H1 (cell line): ENCODE results near the gene IGSF9B. TPM values are rescaled to one million over a fixed set of nuclear protein-coding genes. Genes with fewer than 3 reads are reported as not detected.

Experiments
- ASH2L ChIP-seq: fragments of 200-600, 300-600 bp; sonication (generic); IDR thresholded peaks from one replicate; pipeline ENCODE4 v1.7.1; 2017; ENCODE audit warnings: low read length
- BRCA1 ChIP-seq: IDR thresholded peaks from 2 replicates; pipeline ENCODE4 v1.6.1; 2012; ENCODE audit warnings: low read depth, low read length, improper control_type of control experiment
- CBX8 ChIP-seq: fragments of 300-800, 300-1000 bp; sonication (generic); IDR thresholded peaks from 2 replicates; pipeline ENCODE4 v1.7.1; 2016; ENCODE audit warnings: low read depth, low read length, borderline replicate concordance
- CEBPB ChIP-seq: IDR thresholded peaks from 2 replicates; pipeline ENCODE4 v1.6.1; 2012; ENCODE audit warnings: low read depth, low read length
- CHD2 ChIP-seq: IDR thresholded peaks from 2 replicates; pipeline ENCODE4 v1.6.1; 2012; ENCODE audit warnings: low read length, improper control_type of control experiment
- CTCF ChIP-seq, 3 experiments: IDR thresholded peaks; 1 replicate in 2 of 3; 2 replicates in 1 of 3; pipeline versions ENCODE4 v1.5.1 to v1.6.1; 2011; ENCODE audit warnings: low read length in 3 of 3, mild to moderate bottlenecking in 3 of 3, inconsistent platforms in 2 of 3, low read depth in 1 of 3, moderate library complexity in 1 of 3; ENCODE audit not compliant: insufficient read depth in 1 of 3; ENCODE audit errors: control extremely low read depth in 1 of 3
- EP300 ChIP-seq, 2 experiments: IDR thresholded peaks; 1 replicate in 1 of 2; 2 replicates in 1 of 2; pipeline ENCODE4 v1.6.1; 2011 to 2012; ENCODE audit warnings: low read depth in 2 of 2, low read length in 2 of 2, mild to moderate bottlenecking in 2 of 2, borderline replicate concordance in 1 of 2, inconsistent platforms in 1 of 2, moderate library complexity in 1 of 2
- EZH2 ChIP-seq: fragments of 200-600 bp; sonication (generic); IDR thresholded peaks from 2 replicates; pipeline ENCODE4 v1.7.1; 2012; ENCODE audit warnings: low read depth, mild to moderate bottlenecking, moderate library complexity, low read length, inconsistent platforms; ENCODE audit not compliant: severe bottlenecking
- RFX5 ChIP-seq: IDR thresholded peaks from 2 replicates; pipeline ENCODE4 v1.6.1; 2011; ENCODE audit warnings: low read depth, low read length, improper control_type of control experiment, borderline replicate concordance
- SP1 ChIP-seq: IDR thresholded peaks from 2 replicates; pipeline ENCODE4 v1.6.1; 2011; ENCODE audit warnings: low read depth, low read length
- SUZ12 ChIP-seq: fragments of 200-600 bp; sonication (generic); IDR thresholded peaks from 2 replicates; pipeline ENCODE4 v1.6.1; 2012; ENCODE audit warnings: mild to moderate bottlenecking, inconsistent platforms, low read length, moderate library complexity, mixed read lengths
- TAF1 ChIP-seq: IDR thresholded peaks from 2 replicates; pipeline ENCODE4 v1.6.1; 2011; ENCODE audit warnings: mild to moderate bottlenecking, low read depth, low read length
- TAF7 ChIP-seq: optimal IDR thresholded peaks from 2 replicates; pipeline ENCODE3; 2011; ENCODE audit warnings: low read depth, mild to moderate bottlenecking, inconsistent platforms, low read length, moderate library complexity, borderline replicate concordance
- polyA plus RNA-seq, 7 experiments: library from polyadenylated mRNA; depleted of rRNA in 3 of 7; stranded (reverse) in 5 of 7; unstranded in 2 of 7; fragments of >200 nt in 5 of 7; fragments of 200-250 nt in 2 of 7; gene quantifications; 1 replicate in 5 of 7; 2 replicates in 1 of 7; 4 replicates in 1 of 7; pipeline versions ENCODE4 v1.2.1 to v1.2.3, GENCODE V29; 2011 to 2013; ENCODE audit warnings: missing spikeins in 2 of 7, mixed read lengths in 2 of 7
- total RNA-seq: library from RNA; stranded (reverse); fragmentation: NEBNext Ultra II Directional; extraction: Animal tissue kit (Norgen Biotek cat#: 25700); gene quantifications from 2 replicates; pipeline ENCODE4 v1.2.1, GENCODE V29; 2021

The IGSF9B gene
- total and polyA plus RNA-seq, 2 of the 8 experiments (the other 6 are each of a cell fraction or from before 2014, with no cell fraction given), result 16.5 to 49.2 TPM

GRCh38 chr11:133927690-133928627 is 28.8 kb downstream of the IGSF9B start (continued):
- TF ChIP-seq EP300 (IDR thresholded peaks at IDR 0.05; ENCODE audit: borderline replicate concordance in 1 of 2, low read depth in 2 of 2, low read length in 2 of 2), result no peak
- TF ChIP-seq ASH2L, result no peak
- TF ChIP-seq SP1, result no peak
- TF ChIP-seq SUZ12, result no peak
- TF ChIP-seq EZH2, result no peak
- no peak for TF ChIP-seq RFX5
- TF ChIP-seq BRCA1, result no peak
- TF ChIP-seq CTCF (IDR thresholded peaks at IDR 0.05; ENCODE audit: control extremely low read depth in 1 of 3, insufficient read depth in 1 of 3, low read depth in 1 of 3, low read length in 3 of 3), result peak; percentile 86 to 96 (median 94)
- TF ChIP-seq CBX8, result no peak
- no peak for TF ChIP-seq CHD2
- TF ChIP-seq TAF7, result no peak
- no peak for TF ChIP-seq CEBPB
- TF ChIP-seq TAF1, result no peak
